ENCODE results near the gene KLHL40. TPM values are rescaled to one million over a fixed set of nuclear protein-coding genes. Genes with fewer than 3 reads are reported as not detected.

Gene KLHL40
- total RNA-seq, 1 experiment from 2014 or later: not detected

DNA sequence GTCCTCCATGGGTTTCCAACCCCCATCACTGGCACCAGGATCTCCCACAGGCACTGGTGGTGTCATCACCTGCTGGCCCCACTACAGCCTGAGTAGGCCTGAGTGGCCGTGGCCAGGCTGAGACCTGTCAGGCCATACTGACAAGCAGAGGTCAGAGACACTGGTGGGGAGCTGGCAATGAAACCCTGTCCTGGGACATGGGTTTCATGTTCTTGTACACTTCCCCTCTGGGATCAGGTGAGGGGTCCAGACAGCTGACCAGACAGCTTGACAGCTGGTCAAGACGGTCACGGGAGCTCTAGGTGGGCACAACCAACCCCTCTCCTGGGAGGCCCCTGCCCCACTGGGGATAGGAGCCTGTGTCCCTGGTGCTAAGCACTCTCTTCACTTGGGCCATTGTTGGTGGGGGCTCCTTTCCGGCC, 18.7 kb upstream of the KLHL40 start:
- H3K4me1 ChIP-seq (ENCODE audit: insufficient read depth, low read length): no peaks in the 10 kb centered on the region
- H2BK5ac ChIP-seq (ENCODE audit: insufficient read length, low read length): no peak overlapping the region
- no peak overlapping the region for H2BK15ac ChIP-seq (ENCODE audit: low read depth, low read length)
- no peak for DNase-seq
- H2BK20ac ChIP-seq (ENCODE audit: low read depth, low read length, poor library complexity, severe bottlenecking): no peak overlapping the region
- H2AFZ ChIP-seq (ENCODE audit: low read length): no peak overlapping the region
- no peak overlapping the region for H3K27ac ChIP-seq (ENCODE audit: insufficient read length, low read depth, low read length)
- no peak overlapping the region for H4K8ac ChIP-seq (replicated peaks; ENCODE audit: insufficient read length, low read depth, low read length)
- H4K5ac ChIP-seq (ENCODE audit: insufficient read length, low read depth, low read length): no peak overlapping the region
- H3K56ac ChIP-seq (ENCODE audit: insufficient read length, low read depth, low read length): no peak overlapping the region
- TF ChIP-seq, protein P1, sequence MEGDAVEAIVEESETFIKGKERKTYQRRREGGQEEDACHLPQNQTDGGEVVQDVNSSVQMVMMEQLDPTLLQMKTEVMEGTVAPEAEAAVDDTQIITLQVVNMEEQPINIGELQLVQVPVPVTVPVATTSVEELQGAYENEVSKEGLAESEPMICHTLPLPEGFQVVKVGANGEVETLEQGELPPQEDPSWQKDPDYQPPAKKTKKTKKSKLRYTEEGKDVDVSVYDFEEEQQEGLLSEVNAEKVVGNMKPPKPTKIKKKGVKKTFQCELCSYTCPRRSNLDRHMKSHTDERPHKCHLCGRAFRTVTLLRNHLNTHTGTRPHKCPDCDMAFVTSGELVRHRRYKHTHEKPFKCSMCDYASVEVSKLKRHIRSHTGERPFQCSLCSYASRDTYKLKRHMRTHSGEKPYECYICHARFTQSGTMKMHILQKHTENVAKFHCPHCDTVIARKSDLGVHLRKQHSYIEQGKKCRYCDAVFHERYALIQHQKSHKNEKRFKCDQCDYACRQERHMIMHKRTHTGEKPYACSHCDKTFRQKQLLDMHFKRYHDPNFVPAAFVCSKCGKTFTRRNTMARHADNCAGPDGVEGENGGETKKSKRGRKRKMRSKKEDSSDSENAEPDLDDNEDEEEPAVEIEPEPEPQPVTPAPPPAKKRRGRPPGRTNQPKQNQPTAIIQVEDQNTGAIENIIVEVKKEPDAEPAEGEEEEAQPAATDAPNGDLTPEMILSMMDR (conservative IDR thresholded peaks at IDR 0.05): no peak
- no peaks in the 10 kb centered on the region for H3K27me3 ChIP-seq (ENCODE audit: insufficient read depth, low read length)
- no peaks in the 10 kb centered on the region; a peak in 3 of 7 replicates for H3K36me3 Mint-ChIP-seq (ENCODE audit: insufficient read depth in 1 of 3, low read depth in 3 of 3)
- H3K14ac ChIP-seq (ENCODE audit: insufficient read depth, low read length): no peak overlapping the region
- no peaks in the 10 kb centered on the region for H3K79me2 ChIP-seq (ENCODE audit: insufficient read depth, low read length)
- H3K9me3 Mint-ChIP-seq: peaks cover 2 to 4% of the 10 kb centered on the region in 2 experiments; a peak in 2 of 5 replicates
- WGBS (ENCODE audit: extremely low coverage, insufficient read length, low lambda C conversion rate): no CpG with 5 or more reads among the region's 4 CpGs
- H3K4me2 ChIP-seq (ENCODE audit: insufficient read depth, insufficient read length, low read length): no peak overlapping the region
- H2BK12ac ChIP-seq (ENCODE audit: insufficient read length, low read depth, low read length): no peak overlapping the region
- H2BK120ac ChIP-seq (ENCODE audit: low read depth, low read length, poor library complexity, severe bottlenecking): no peak overlapping the region
- H3K23me2 ChIP-seq (ENCODE audit: insufficient read length, low read depth, low read length, poor library complexity, severe bottlenecking): no peaks in the 10 kb centered on the region
- H4K91ac ChIP-seq (ENCODE audit: insufficient read length, low read depth, low read length): no peak overlapping the region
- no peak overlapping the region for H2AK5ac ChIP-seq (ENCODE audit: insufficient read length, low read length)
- H3K4me3 Mint-ChIP-seq: no peak overlapping the region
- H3K18ac ChIP-seq (ENCODE audit: insufficient read length, low read depth, low read length): no peak overlapping the region
- no peaks in the 10 kb centered on the region for H3K9me3 ChIP-seq (ENCODE audit: control insufficient read depth, low read depth, low read length)
- H3K9ac ChIP-seq (ENCODE audit: extremely low read depth, insufficient read length, low read length): no peak overlapping the region
- H3K23ac ChIP-seq (ENCODE audit: insufficient read length, low read depth, low read length): no peak overlapping the region
- H4K20me1 ChIP-seq (ENCODE audit: control insufficient read depth, insufficient read depth, insufficient read length): no peaks in the 10 kb centered on the region
- H3K79me1 ChIP-seq (ENCODE audit: insufficient read depth, low read depth, low read length, poor library complexity, severe bottlenecking): no peaks in the 10 kb centered on the region
- H3K27me3 Mint-ChIP-seq (ENCODE audit: low read depth): peaks cover 11% of the 10 kb centered on the region
- peak overlapping the region in 1 of 3 experiments; percentile 85; a peak in 3 of 7 replicates for H3K27ac Mint-ChIP-seq
- peaks cover 8 to 9% of the 10 kb centered on the region in 2 experiments for H3K4me1 Mint-ChIP-seq
- no peak overlapping the region for H3T11ph ChIP-seq (ENCODE audit: low read length)
- H3K4ac ChIP-seq (ENCODE audit: low read depth, low read length): no peak overlapping the region

Measured in H9 (cell line).